Upper lobe of right lung (tissue), 1 donor: ENCODE measurements around the gene ANKRD63. TPM values are rescaled to one million over a fixed set of nuclear protein-coding genes. Genes with fewer than 3 reads are reported as not detected.
A peak's percentile ranks its signal among the peaks of the same experiment; 100 is the strongest.

Experiments
- ATAC-seq: fragments of 200-7000 bp; cut with Tn5 transposase; one replicate; pipeline ENCODE4 v1.9.1; 2020; ENCODE audit warnings: mild to moderate bottlenecking, moderate library complexity
- DNase-seq: peaks from one replicate; pipeline ENCODE4 v3.0.0-alpha.2; 2020
- H3K27ac ChIP-seq: fragments of 200-600 bp; one replicate; pipeline ENCODE4 v1.8.0; 2022
- H3K27me3 ChIP-seq: fragments of 200-600 bp; one replicate; pipeline ENCODE4 v1.8.0; 2022; ENCODE audit warnings: mild to moderate bottlenecking
- H3K36me3 ChIP-seq: fragments of 200-600 bp; one replicate; pipeline ENCODE4 v1.8.0; 2022
- H3K4me1 ChIP-seq: fragments of 200-600 bp; one replicate; pipeline ENCODE4 v1.8.0; 2022
- H3K4me3 ChIP-seq: fragments of 200-600 bp; one replicate; pipeline ENCODE4 v1.8.0; 2022; ENCODE audit warnings: mild to moderate bottlenecking
- H3K9me3 ChIP-seq: fragments of 200-600 bp; one replicate; pipeline ENCODE4 v1.8.0; 2022
- CTCF ChIP-seq: fragments of 200-600 bp; IDR thresholded peaks from one replicate; pipeline ENCODE4 v1.8.0; 2022; ENCODE audit warnings: antibody characterized with exemption
- intact Hi-C: fragments of 100-400 bp; cut with DNase I; formaldehyde crosslinking; loops from one replicate; pipeline ENCODE4 v1.11.0; 2022
- total RNA-seq: library from RNA; stranded (reverse); fragmentation: NEBNext Ultra II Directional; extraction: Animal tissue kit (Norgen Biotek cat#: 25700); gene quantifications from one replicate; pipeline ENCODE4 v1.2.1, GENCODE V29; 2021
- donor health status: DM: no; HTN: yes; CAD: no; lungs with severe emphysema.

Gene ANKRD63
- total RNA-seq, 1 donor from 2014 or later = not detected

GRCh38 chr15:40252438-40253166, 30.3 kb downstream of the ANKRD63 start:
- DNase-seq (peak; percentile 86), ATAC-seq (peak; percentile 85)
- H3K27me3 ChIP-seq = peaks cover 19% of the 10 kb centered on the region
- no peaks in the 10 kb centered on the region for H3K36me3 ChIP-seq
- peak overlapping the region; percentile 49 for H3K27ac ChIP-seq
- H3K9me3 ChIP-seq = no peaks in the 10 kb centered on the region
- peaks cover 9% of the 10 kb centered on the region for H3K4me1 ChIP-seq
- intact Hi-C loops = no loop called here
- peak overlapping the region; percentile 60 for H3K4me3 ChIP-seq
- TF ChIP-seq CTCF = no peak

GRCh38 chr15:40252141-40252437, 30.8 kb downstream of the ANKRD63 start:
- Histone ChIP-seq H3K27ac (no peak overlapping the region), H3K9me3 (no peaks in the 10 kb centered on the region), H3K4me3 (peak overlapping the region; percentile 60), H3K36me3 (no peaks in the 10 kb centered on the region), H3K4me1 (peaks cover 9% of the 10 kb centered on the region), H3K27me3 (peaks cover 19% of the 10 kb centered on the region)
- no peak for DNase-seq
- peak; percentile 32 for ATAC-seq
- intact Hi-C loops = no loop called here
- TF ChIP-seq CTCF = no peak

- Histone ChIP-seq H3K9me3 (no peaks in the 10 kb centered on the region), H3K4me3 (peak overlapping the region; percentile 60), H3K27me3 (peaks cover 19% of the 10 kb centered on the region), H3K4me1 (peaks cover 9% of the 10 kb centered on the region), H3K27ac (no peak overlapping the region), H3K36me3 (no peaks in the 10 kb centered on the region)
- ATAC-seq (no peak), DNase-seq (peak; percentile 37)
- no peak for TF ChIP-seq CTCF
- intact Hi-C loops = no loop called here
These were observed 31.3 kb downstream of the ANKRD63 start for GRCh38 chr15:40251486-40252140.

GRCh38 chr15:40250771-40251483, 31.9 kb downstream of the ANKRD63 start:
- peaks cover 9% of the 10 kb centered on the region for H3K4me1 ChIP-seq
- H3K9me3 ChIP-seq = no peaks in the 10 kb centered on the region
- ATAC-seq = no peak
- H3K36me3 ChIP-seq = no peaks in the 10 kb centered on the region
- TF ChIP-seq CTCF = no peak
- intact Hi-C loops = no loop called here
- H3K4me3 ChIP-seq = no peak overlapping the region
- H3K27ac ChIP-seq = no peak overlapping the region
- DNase-seq = peak; percentile 45
- peaks cover 19% of the 10 kb centered on the region for H3K27me3 ChIP-seq

- H3K27ac ChIP-seq = no peak overlapping the region
- peaks cover 19% of the 10 kb centered on the region for H3K27me3 ChIP-seq
- intact Hi-C loops = no loop called here
- TF ChIP-seq CTCF = no peak
- peak; percentile 34 for DNase-seq
- no peaks in the 10 kb centered on the region for H3K9me3 ChIP-seq
- H3K4me1 ChIP-seq = peaks cover 9% of the 10 kb centered on the region
- H3K4me3 ChIP-seq = no peak overlapping the region
- ATAC-seq = no peak
- no peaks in the 10 kb centered on the region for H3K36me3 ChIP-seq
These were observed 32.6 kb downstream of the ANKRD63 start for GRCh38 chr15:40250304-40250656.
